GM23338 (cell line): ENCODE measurements around the gene DUSP7. TPM values are rescaled to one million over a fixed set of nuclear protein-coding genes. Genes with fewer than 3 reads are reported as not detected.

Experiments used
- ATAC-seq: fragments of 200-7000 bp; cut with Tn5 transposase; 3 replicates; pipeline ENCODE4 v1.9.1; 2020
- DNase-seq: peaks from one replicate; pipeline ENCODE4 v3.0.0-alpha.2; 2015; ENCODE audit warnings: low spot score
- H2AFZ ChIP-seq: fragments of 200-600 bp; sonication (generic); 2 replicates; pipeline ENCODE4 v1.8.0; 2016; ENCODE audit warnings: antibody characterized with exemption, mild to moderate bottlenecking, moderate library complexity
- H3F3A ChIP-seq: fragments of 200-600 bp; sonication (generic); replicated peaks from 2 replicates; pipeline ENCODE4 v1.8.0; 2017; ENCODE audit warnings: antibody characterized with exemption, mixed run types, low read depth
- H3K27ac ChIP-seq: fragments of 200-600 bp; sonication (generic); 2 replicates; pipeline ENCODE4 v1.6.1; 2016; ENCODE audit warnings: low read depth
- H3K27me3 ChIP-seq: fragments of 200-600 bp; sonication (generic); 2 replicates; pipeline ENCODE4 v1.8.0; 2016; ENCODE audit warnings: mild to moderate bottlenecking, mixed run types, moderate library complexity; ENCODE audit not compliant: insufficient read depth
- H3K36me3 ChIP-seq: fragments of 200-600 bp; sonication (generic); 2 replicates; pipeline ENCODE4 v1.8.0; 2016; ENCODE audit warnings: mild to moderate bottlenecking; ENCODE audit not compliant: insufficient read depth
- H3K4me1 ChIP-seq: fragments of 200-600 bp; sonication (generic); 2 replicates; pipeline ENCODE4 v1.8.0; 2016; ENCODE audit warnings: mild to moderate bottlenecking, moderate library complexity; ENCODE audit not compliant: insufficient read depth
- H3K4me2 ChIP-seq: fragments of 200-600 bp; sonication (generic); 2 replicates; pipeline ENCODE4 v1.7.1; 2017; ENCODE audit warnings: mixed run types
- H3K4me3 ChIP-seq: fragments of 200-600 bp; sonication (generic); 2 replicates; pipeline ENCODE4 v1.6.1; 2016; ENCODE audit warnings: mixed run types
- H3K79me2 ChIP-seq: fragments of 200-600 bp; sonication (generic); replicated peaks from 2 replicates; pipeline ENCODE4 v1.8.0; 2017; ENCODE audit warnings: mild to moderate bottlenecking; ENCODE audit not compliant: insufficient read depth
- H3K9me2 ChIP-seq: fragments of 200-600 bp; sonication (generic); 2 replicates; pipeline ENCODE4 v1.8.0; 2017; ENCODE audit not compliant: insufficient read depth
- H4K20me1 ChIP-seq: fragments of 200-600 bp; sonication (generic); replicated peaks from 2 replicates; pipeline ENCODE4 v1.8.0; 2017; ENCODE audit warnings: mild to moderate bottlenecking; ENCODE audit not compliant: insufficient read depth
- H3K27ac Mint-ChIP-seq: 2 replicates; pipeline ENCODE4 v1.8.0; 2020; ENCODE audit warnings: inconsistent platforms, mild to moderate bottlenecking, moderate library complexity, mixed read lengths
- H3K27me3 Mint-ChIP-seq: 3 replicates; pipeline ENCODE4 v1.8.0; 2022; ENCODE audit warnings: low read depth, mild to moderate bottlenecking, moderate library complexity, mixed read lengths, inconsistent platforms; ENCODE audit not compliant: insufficient read depth, poor library complexity
- H3K36me3 Mint-ChIP-seq: 3 replicates; pipeline ENCODE4 v1.8.0; 2021; ENCODE audit warnings: low read depth, mild to moderate bottlenecking, inconsistent platforms, moderate library complexity, mixed read lengths
- H3K4me1 Mint-ChIP-seq: 3 replicates; pipeline ENCODE4 v1.8.0; 2020; ENCODE audit warnings: mild to moderate bottlenecking, inconsistent platforms, mixed read lengths
- H3K4me3 Mint-ChIP-seq: 3 replicates; pipeline ENCODE4 v1.8.0; 2021; ENCODE audit warnings: moderate library complexity, mild to moderate bottlenecking, inconsistent platforms, mixed read lengths
- H3K9me3 Mint-ChIP-seq: 3 replicates; pipeline ENCODE4 v1.8.0; 2020; ENCODE audit warnings: moderate library complexity, mild to moderate bottlenecking, inconsistent platforms, mixed read lengths
- CREB1 ChIP-seq: fragments of 250-450 bp; sonication (Bioruptor Pico); IDR thresholded peaks from 2 replicates; pipeline ENCODE4 v1.5.0; 2020; ENCODE audit warnings: low read depth, mild to moderate bottlenecking, moderate library complexity
- CTCF ChIP-seq, 2 experiments: fragments of 200-600 bp in 1 of 2; sonication (generic) in 1 of 2; conservative IDR thresholded peaks; 2 replicates each; pipeline versions ENCODE4 v1.5.1 to v1.6.1; 2016 to 2017; ENCODE audit warnings: antibody characterized with exemption in 2 of 2, low read depth in 2 of 2, mild to moderate bottlenecking in 2 of 2, moderate library complexity in 1 of 2
- EZH2 ChIP-seq: fragments of 200-600 bp; sonication (generic); IDR thresholded peaks from one replicate; pipeline ENCODE4 v1.8.0; 2017; ENCODE audit warnings: antibody characterized with exemption, mild to moderate bottlenecking, low read depth; ENCODE audit not compliant: unreplicated experiment
- EZH2phosphoT487 ChIP-seq: fragments of 200-600 bp; sonication (generic); IDR thresholded peaks from one replicate; pipeline ENCODE4 v1.8.1; 2018; ENCODE audit warnings: antibody characterized with exemption; ENCODE audit not compliant: unreplicated experiment
- JUNB ChIP-seq: IDR thresholded peaks from one replicate; pipeline ENCODE4 v1.6.1; 2016; ENCODE audit warnings: antibody characterized with exemption; ENCODE audit not compliant: unreplicated experiment
- NANOG ChIP-seq: IDR thresholded peaks from 2 replicates; pipeline ENCODE4 v1.6.1; 2016; ENCODE audit warnings: antibody characterized with exemption, borderline replicate concordance
- POLR2AphosphoS5 ChIP-seq: IDR thresholded peaks from 2 replicates; pipeline ENCODE4 v1.6.1; 2016; ENCODE audit warnings: antibody characterized with exemption, low read depth
- REST ChIP-seq: IDR thresholded peaks from one replicate; pipeline ENCODE4 v1.6.1; 2018; ENCODE audit warnings: antibody characterized with exemption; ENCODE audit not compliant: unreplicated experiment
- STAT1 ChIP-seq: IDR thresholded peaks from one replicate; pipeline ENCODE4 v1.6.1; 2016; ENCODE audit warnings: antibody characterized with exemption; ENCODE audit not compliant: unreplicated experiment
- ZNF114 ChIP-seq: fragments of 250-450 bp; sonication (Bioruptor Pico); IDR thresholded peaks from 2 replicates; pipeline ENCODE4 v1.5.0; 2020; ENCODE audit warnings: mild to moderate bottlenecking, moderate library complexity
- ZNF331 ChIP-seq: fragments of 250-450 bp; sonication (Bioruptor Pico); IDR thresholded peaks from 2 replicates; pipeline ENCODE4 v1.5.0; 2020; ENCODE audit warnings: low read depth, mild to moderate bottlenecking, moderate library complexity
- ZNF462 ChIP-seq: fragments of 250-450 bp; sonication (Bioruptor Pico); IDR thresholded peaks from 2 replicates; pipeline ENCODE4 v1.5.0; 2020; ENCODE audit warnings: mild to moderate bottlenecking, moderate library complexity
- polyA plus RNA-seq: library from polyadenylated mRNA; unstranded; fragments of >200 nt; fragmentation: Nextera tagmentation; extraction: Ambion mirVana; gene quantifications from 2 replicates; pipeline ENCODE4 v1.2.1, GENCODE V29; 2016
- total RNA-seq: library from RNA; depleted of rRNA; stranded (reverse); fragments of >200 nt; shearing (Covaris generic); gene quantifications from 2 replicates; pipeline ENCODE4 v1.2.3, GENCODE V29; 2014
- TF ChIP-seq, protein P1 (sequence below): IDR thresholded peaks from 2 replicates; pipeline ENCODE4 v1.6.1; 2016; ENCODE audit warnings: antibody characterized with exemption

Gene DUSP7
- total and polyA plus RNA-seq, 2 experiments from 2014 or later = 5.6 to 14.7 TPM

- H4K20me1 ChIP-seq = no peaks in the 10 kb centered on the region
- Mint-ChIP-seq H3K27me3 (peaks cover 14% of the 10 kb centered on the region), H3K36me3 (no peaks in the 10 kb centered on the region), H3K9me3 (no peaks in the 10 kb centered on the region), H3K4me1 (peaks cover 16% of the 10 kb centered on the region), H3K27ac (peak overlapping the region; percentile 59; the same call in 1 of the 2 replicates), H3K4me3 (no peak overlapping the region)
- H3K27me3 ChIP-seq = no peaks in the 10 kb centered on the region
- no peak for ATAC-seq
- H3K36me3 ChIP-seq = no peaks in the 10 kb centered on the region
- H3K4me1 ChIP-seq = peaks cover 3% of the 10 kb centered on the region; the same call in 1 of the 2 replicates
- H2AFZ ChIP-seq = no peak overlapping the region
- no peaks in the 10 kb centered on the region for H3K9me2 ChIP-seq
- H3K4me2 ChIP-seq = no peak overlapping the region
- no peak overlapping the region for H3K27ac ChIP-seq
- no peak overlapping the region for H3K4me3 ChIP-seq
- H3F3A ChIP-seq = no peaks in the 10 kb centered on the region
- TF ChIP-seq NANOG (no peak), EZH2 (no peak), EZH2phosphoT487 (no peak), STAT1 (no peak), ZNF331 (no peak), ZNF114 (CRISPR knock-in tag) (no peak), JUNB (no peak), ZNF462 (CRISPR knock-in tag) (no peak), CREB1 (CRISPR knock-in tag) (no peak), POLR2AphosphoS5 (no peak), REST (no peak), CTCF (conservative IDR thresholded peaks at IDR 0.05; ENCODE audit: low read depth in 2 of 2) (no peak)
- TF ChIP-seq, protein P1, sequence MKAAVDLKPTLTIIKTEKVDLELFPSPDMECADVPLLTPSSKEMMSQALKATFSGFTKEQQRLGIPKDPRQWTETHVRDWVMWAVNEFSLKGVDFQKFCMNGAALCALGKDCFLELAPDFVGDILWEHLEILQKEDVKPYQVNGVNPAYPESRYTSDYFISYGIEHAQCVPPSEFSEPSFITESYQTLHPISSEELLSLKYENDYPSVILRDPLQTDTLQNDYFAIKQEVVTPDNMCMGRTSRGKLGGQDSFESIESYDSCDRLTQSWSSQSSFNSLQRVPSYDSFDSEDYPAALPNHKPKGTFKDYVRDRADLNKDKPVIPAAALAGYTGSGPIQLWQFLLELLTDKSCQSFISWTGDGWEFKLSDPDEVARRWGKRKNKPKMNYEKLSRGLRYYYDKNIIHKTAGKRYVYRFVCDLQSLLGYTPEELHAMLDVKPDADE = no peak
- H3K79me2 ChIP-seq = no peaks in the 10 kb centered on the region
- no peak for DNase-seq
Observed at GRCh38 chr3:52019352-52020080, 36.9 kb downstream of the DUSP7 start.
